ENCODE measurements around the gene SBF1.

The SBF1 gene

DNA sequence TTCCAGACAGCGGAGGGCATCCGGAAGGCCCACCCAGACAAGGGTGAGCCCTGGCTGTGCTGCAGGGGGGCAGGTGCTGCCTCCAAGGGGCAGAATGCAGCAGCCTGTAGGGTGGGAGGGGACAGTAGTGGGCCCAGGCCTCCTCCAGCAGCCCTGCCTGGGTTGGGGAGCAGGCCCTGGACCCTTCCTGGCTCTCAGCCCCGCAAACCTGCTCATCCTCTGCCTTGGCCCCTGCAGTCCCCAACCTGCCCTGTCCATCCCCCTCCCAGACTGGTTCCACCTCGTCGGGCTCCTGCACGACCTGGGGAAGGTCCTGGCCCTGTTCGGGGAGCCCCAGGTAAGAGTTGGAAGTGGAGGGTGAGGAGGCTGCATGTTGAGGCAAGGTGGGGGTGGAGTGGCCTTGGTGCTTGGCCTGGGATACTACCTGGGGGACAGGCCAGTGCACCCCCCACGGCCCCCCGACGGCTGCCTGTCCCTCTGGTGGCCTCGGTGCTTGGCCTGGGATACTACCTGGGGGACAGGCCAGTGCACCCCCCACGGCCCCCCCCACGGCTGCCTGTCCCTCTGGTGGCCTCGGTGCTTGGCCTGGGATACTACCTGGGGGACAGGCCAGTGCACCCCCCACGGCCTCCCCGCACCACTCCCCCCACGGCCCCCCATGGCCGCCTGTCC lies 13.3 kb upstream of the SBF1 start:
- H3K4me3 ChIP-seq (ENCODE audit: low read depth, low read length): no peak overlapping the region
- TF ChIP-seq, protein P1, sequence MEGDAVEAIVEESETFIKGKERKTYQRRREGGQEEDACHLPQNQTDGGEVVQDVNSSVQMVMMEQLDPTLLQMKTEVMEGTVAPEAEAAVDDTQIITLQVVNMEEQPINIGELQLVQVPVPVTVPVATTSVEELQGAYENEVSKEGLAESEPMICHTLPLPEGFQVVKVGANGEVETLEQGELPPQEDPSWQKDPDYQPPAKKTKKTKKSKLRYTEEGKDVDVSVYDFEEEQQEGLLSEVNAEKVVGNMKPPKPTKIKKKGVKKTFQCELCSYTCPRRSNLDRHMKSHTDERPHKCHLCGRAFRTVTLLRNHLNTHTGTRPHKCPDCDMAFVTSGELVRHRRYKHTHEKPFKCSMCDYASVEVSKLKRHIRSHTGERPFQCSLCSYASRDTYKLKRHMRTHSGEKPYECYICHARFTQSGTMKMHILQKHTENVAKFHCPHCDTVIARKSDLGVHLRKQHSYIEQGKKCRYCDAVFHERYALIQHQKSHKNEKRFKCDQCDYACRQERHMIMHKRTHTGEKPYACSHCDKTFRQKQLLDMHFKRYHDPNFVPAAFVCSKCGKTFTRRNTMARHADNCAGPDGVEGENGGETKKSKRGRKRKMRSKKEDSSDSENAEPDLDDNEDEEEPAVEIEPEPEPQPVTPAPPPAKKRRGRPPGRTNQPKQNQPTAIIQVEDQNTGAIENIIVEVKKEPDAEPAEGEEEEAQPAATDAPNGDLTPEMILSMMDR (IDR thresholded peaks at IDR 0.05; ENCODE audit: borderline replicate concordance, insufficient read depth, low read depth, low read length): no peak

DNA sequence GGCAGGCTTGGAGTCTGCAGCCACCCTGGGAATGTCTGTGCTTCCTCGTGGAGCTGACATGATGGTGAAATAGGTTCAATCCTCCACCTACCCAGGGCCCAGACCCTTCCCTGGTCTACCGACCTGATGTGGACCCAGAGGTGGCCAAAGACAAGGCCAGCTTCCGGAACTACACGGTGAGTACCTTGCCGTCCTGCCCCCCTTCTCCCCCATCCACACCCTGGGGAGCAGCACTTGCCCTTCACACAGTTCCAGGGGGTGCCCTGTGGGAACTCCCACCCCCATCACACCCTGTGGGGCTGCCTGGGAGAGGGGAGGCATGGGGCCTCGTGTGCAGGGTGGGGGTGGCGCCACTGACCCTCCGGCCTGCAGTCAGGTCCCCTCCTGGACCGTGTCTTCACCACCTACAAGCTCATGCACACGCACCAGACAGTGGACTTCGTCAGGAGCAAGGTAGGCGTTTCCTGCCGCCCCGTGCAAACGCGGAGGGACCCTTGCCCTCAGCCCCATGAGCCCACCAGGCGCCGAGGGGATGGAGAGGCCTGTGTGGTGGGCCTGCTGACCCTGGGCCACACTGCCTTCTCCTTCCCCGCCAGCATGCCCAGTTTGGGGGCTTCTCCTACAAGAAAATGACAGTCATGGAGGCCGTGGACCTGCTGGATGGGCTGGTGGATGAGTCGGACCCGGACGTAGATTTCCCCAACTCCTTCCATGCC lies 12.6 kb upstream of the SBF1 start:
- peak overlapping the region; percentile 7 for H3K4me3 ChIP-seq (ENCODE audit: low read depth, low read length)
- TF ChIP-seq, protein P1 (IDR thresholded peaks at IDR 0.05; ENCODE audit: borderline replicate concordance, insufficient read depth, low read depth, low read length): no peak

DNA sequence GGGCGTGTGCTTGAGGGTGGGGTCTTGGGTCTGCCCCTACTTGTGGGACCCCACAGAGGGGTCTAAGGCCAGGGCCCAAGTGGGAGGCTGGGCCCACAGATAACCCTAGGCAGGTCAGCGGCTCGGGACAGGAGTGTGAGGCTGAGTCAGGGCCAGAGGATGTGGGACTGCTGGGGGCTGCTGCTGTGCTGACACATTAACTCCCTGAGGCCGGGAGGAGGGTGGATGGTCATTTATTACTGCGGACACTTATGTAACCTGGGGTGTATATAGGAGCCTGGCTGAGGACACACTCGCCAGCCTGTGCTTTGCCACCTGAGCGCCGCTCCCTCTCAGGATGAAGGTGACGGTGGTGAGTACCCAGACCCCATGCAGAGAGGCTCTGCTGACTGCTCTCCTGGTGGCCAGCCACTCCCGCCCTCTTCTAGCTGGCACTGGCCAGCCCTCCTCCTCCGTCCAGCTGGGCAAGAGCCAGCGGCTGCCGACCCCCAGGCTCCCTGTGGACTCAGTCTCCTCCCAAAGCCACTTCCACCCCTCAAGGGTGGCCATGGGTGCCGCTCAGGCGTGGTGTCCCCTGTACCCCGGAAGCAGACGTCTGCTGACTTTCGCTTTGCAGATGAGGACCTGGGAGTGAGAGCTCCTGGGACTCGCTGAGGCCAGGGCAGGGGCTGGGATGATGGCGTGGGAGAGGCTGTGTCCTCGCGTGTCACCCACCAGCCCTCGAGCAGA lies 11.9 kb upstream of the SBF1 start, which contains the start of gene MIOX:
MIOX (plus strand) TSS at position 299 of the 729 bp plus-strand sequence; CDS start at position 338, 39 bp downstream.
- H3K4me3 ChIP-seq (ENCODE audit: low read depth, low read length): peak within 1 kb of the TSS; percentile 7
- TF ChIP-seq, protein P1 (IDR thresholded peaks at IDR 0.05; ENCODE audit: borderline replicate concordance, insufficient read depth, low read depth, low read length): no peak

DNA sequence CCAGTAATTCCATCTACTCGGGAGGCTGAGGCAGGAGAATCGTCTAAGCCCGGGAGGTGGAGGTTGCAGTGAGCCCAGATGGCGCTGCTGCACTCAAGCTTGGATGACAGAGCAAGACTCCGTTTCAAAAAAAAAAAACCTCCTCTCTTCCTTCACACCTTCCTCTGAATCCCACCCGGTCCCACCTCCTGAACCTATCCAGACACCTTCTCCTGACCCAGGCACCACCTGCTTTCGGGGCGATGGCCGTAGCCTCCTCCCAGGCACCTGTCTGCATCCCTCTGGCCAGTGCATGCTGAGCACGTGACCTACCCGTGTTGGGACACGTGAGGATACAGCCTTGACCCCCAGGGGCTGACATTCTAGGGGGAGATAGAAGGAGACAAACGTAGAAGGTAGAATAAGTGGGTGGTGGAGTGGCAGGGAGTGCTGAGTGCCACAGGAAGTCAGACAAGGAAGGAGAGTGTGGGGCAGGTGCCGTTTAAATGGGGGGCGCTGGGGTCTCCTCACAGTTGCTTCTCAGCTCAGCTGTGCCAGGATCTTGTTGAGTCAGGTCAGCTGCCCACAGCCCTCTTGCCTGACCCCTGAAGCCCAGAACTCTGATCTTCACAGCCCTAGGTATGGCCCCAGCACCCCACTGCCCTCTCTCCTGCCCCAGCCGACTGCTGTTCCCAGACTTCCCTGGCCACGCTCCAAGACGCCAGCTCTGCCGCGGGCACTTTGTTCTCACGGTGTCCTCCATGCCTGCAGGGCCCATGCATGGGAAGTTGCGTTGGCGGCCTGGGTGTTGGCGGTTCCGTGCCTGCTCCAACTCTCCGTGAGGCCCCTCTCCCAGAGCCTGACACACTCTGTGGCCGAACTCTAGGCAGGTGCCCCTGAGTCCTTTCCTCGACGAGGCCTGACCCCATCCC lies 10.6 kb upstream of the SBF1 start:
- H3K4me3 ChIP-seq (ENCODE audit: low read depth, low read length): no peak overlapping the region
- TF ChIP-seq, protein P1 (IDR thresholded peaks at IDR 0.05; ENCODE audit: borderline replicate concordance, insufficient read depth, low read depth, low read length): no peak

DNA sequence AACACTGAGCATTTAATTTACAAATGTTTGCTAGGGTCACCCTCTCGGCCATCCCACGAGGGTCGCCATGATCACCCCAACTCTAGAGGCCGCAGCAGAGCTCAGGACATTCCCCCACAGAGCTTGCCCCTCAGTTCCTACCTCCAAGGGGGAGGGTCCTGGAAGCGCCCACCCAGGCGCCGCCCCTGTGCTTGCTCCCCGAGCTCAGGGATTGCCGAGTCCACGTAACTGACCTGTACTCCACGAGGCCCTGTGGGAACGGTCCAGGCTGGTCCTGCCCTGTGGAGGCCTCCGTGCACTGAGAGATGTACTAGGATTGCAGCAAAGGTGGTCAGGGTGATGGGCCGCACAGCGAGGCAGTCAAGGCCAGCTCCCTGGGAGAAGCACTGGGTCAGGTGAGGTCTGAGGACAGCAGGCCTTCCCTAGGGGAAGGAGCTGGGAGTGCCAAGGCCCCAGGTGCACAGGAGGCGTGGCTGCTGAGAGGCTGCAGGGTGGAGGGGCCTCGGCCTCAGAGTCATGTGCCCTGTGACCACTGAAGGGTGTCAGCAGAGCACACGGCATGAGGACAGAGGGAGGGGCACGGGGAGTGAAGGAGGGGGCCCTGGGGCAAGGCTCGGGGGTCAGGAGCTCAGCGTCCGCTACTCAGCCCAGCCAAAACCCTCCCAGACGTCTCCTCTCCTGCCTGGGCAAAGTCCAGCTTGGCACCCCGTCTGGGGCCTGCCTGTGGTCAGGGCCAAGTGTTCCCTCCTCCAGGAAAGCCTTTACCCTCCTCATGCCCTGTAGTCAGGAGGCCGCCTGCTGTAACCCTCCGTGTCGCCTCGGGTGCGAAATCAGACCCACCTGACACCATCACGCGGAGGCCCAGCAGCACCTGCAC lies 9.4 kb upstream of the SBF1 start:
- no peak overlapping the region for H3K4me3 ChIP-seq (ENCODE audit: low read depth, low read length)
- TF ChIP-seq, protein P1 (IDR thresholded peaks at IDR 0.05; ENCODE audit: borderline replicate concordance, insufficient read depth, low read depth, low read length): no peak

DNA sequence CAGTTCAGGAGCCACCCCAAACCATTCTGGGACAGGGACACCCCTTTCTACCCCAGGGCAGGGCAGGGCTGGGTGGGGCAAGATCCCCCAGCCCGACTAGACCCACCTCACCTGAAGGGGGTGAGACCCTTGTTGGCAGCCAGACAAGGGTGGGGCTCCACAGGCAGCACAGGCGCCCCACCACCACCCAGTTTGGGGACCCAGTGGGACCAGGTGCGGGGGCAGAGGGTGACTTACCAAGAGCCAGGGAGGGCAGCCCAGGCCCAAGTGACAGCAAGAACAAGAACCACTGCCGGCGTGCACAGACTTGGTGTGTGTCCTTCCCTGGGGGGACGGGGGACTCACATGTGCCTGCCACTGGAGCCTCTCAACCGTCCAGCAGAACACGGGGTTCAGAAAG lies 8.7 kb upstream of the SBF1 start:
- TF ChIP-seq, protein P1 (IDR thresholded peaks at IDR 0.05; ENCODE audit: borderline replicate concordance, insufficient read depth, low read depth, low read length): no peak

More for the DNA sequence above, 8.7 kb upstream of the SBF1 start:
- no peak overlapping the region for H3K4me3 ChIP-seq (ENCODE audit: low read depth, low read length)

Measured in GM12875 (cell line).